ENCODE data around the gene G0S2.

The G0S2 gene

DNA sequence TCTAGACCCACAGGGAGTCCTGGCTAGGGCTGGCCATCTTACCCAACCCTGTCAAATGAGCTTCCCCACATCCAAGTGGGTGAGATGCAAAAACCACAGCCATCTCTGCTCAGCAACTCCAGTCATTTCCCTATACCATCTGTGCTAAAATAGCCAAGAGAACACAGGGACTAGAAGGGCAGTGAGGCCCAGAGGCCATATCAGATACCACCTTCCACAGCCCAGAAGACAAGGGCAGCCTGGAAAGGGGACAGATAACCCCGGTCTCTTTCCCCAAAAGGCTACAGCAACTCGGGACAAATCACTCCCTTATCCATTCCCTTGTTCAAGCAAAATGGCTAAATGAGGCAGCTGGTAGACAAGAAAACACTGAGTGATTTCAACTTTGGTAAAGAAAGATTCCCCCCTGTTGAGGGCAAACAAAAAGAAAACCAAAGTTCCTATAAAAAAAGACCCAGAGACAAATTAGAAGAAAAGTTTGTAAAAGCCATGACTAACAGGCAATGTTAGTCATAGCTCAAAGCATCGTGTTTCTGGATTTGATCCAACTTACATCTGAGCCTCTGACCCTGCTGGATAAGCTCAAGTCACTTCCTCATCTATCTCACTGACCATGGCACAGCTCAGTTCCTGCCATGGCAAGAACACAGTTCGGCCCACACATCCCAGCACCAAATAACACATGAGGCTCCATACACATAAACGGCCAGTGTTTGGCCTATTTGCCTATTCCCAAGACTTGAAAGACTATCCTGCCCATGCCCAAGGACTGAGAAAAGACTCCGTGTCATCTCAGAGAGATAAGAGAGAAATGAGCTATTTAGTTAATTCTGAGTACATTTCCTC, 26.1 kb upstream of the G0S2 start:
- DNase-seq = peak; percentile 41 to 73

DNA sequence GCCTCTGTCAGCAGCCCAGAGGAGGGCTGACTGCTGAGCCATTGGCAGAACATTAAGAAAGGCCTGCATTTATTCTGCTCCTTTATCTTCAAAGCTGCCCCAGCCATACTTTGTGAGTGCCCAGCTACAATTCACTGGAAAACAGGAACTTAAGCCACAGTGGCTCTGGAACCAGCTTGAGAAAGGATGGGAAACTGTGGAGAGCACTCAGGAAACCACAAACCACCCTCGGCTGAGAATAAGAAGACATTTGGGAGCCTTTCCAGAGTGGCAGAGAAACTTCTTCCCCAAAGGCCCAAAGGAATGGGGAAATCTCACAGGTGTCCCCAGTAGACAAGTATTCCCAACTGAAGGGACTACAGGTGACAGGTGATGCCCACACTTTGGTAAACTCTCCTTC, 24.8 kb upstream of the G0S2 start:
- DNase-seq = no peak

DNA sequence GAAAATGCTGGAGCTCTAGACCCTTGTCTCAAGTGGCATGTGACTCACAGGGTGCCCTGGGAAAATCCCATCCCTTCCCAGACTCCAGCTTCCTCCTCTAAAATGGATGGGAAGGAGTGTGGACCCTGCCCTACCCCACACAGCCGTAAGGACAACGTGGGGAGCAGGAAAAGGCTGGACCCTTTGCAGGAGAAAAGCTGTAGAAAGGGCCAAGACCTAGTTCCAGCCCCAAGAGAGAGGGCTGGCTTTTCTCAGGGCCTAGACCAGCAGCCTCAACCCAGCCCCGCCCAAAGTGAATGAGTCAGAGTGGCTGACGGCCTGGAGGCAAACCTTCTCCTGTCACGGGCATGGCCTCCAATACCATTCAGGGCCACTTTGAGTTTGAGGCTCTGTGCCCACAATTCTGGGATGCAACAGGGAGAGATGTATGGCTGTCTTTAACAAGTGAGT, 24.0 kb upstream of the G0S2 start:
- DNase-seq = peak; percentile 17 to 43

- DNase-seq = no peak
These were observed 23.0 kb upstream of the G0S2 start, which contains the start of gene LAMB3 for GRCh38 chr1:209652121-209652735. Gene LAMB3, minus strand, starts transcription at chr1:209652425. Its CDS starts 1,481 bp downstream, at chr1:209650944.

DNA sequence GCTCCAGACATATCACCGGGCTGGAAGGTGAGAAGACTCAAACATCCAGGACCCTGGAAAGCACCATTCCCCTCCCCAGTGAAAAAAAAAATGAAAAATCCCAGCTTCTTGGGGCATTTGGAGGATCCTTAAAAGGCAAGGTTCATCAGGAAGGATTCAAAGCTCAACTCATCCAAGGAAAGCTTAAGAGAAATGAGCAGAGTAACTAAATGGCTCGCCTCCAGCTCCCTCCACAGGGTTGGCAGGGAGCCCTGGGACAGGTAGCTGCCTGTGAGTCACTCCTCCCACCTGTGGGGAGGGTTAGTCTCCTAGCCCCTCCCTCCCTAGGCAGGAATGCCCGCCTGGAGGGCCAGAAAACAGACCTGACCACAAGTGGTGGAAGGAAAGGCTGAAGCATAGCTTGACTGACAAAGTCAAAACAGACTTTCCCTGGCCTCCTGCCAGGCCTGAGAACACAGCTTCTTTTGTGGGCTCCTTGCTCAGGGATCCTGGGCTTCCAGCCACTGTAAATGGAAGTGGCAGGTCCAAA, 22.3 kb upstream of the G0S2 start:
- DNase-seq = peak in 1 of 2 experiments; percentile 6

- no peak for DNase-seq
These were observed 21.3 kb upstream of the G0S2 start for GRCh38 chr1:209653915-209654351.

- no peak for DNase-seq
These were observed 19.6 kb upstream of the G0S2 start for GRCh38 chr1:209655411-209656231.

GRCh38 chr1:209657140-209657879, 17.9 kb upstream of the G0S2 start:
- no peak for DNase-seq

DNA sequence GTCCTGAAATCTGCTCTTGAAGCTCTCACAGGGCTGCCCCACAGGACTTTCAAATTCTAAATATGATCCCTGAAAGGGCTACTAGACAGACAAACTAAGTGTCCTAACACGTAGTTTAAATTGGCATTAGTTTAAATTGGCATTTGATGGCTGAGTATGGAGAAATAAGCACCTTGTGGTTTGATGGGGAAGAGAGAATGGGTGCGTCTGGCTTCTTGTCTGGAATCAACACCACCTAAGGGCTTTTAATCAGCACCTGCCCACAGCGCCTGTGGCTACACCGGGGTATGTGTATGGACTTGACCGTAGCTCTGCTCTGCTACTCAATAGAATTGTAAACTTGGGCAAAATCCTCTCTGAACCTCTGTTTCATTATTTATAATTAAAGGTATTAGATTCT, 17.3 kb upstream of the G0S2 start:
- DNase-seq = no peak

DNA sequence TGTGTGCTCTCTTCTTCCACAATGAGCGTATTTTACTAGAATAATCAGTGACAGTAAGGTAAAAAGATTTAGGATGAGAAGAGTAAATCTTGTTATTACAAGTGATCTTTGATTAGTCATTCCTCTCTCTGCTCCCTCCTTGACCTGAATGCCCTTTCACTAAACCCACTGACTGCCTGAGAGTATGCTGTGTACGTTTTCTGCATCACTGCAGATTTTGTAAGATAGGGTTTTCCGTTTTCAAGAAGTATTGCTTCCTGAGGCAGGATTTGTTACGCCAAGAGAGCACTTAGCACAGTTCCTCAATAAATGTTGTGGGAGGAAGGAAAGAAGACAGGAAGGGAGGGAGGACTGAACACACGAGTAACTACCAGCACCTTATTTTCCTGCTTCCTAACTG, 15.3 kb upstream of the G0S2 start:
- no peak for DNase-seq

DNA sequence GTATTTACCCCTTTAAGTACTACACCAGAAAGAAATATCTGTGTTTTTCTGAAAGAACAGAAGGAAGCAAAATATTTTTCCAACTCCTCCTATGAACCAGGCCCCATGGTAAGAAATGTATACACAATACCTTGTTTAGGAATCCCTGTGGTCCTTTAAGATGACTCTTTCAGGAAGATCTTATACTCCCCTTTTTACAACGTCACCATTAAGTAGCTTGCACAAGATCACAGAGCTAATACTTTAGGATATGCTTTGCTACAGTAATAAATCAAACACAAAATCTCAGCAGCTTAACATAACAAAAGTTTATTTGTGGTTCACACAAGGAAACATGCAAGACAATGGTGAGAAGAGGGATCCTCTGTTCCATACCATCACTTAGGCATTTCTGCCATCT, 14.1 kb upstream of the G0S2 start:
- DNase-seq = no peak

DNA sequence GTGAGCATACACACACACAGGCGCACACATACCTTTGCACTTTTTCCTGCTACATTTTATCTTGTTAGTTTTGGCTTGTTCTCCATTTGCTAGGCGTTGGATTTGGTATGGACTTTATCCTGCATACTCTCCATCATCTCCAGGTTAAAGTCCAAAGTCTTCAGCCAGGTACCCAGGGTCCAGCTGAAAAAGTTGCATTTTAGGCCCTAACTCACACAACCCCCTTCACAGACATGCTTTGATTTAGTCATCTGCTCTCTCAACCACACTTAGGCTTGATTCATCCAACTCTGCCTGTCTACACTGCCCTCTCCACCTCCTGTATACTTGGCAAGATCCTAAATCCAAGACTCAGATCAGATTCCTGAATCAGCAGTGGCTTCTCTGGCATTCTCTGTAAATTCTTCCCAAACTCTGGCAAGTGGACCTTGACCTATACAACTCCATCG, 12.3 kb upstream of the G0S2 start:
- no peak for DNase-seq

GRCh38 chr1:209667103-209667502, 8.1 kb upstream of the G0S2 start:
- no peak for DNase-seq

GRCh38 chr1:209667708-209668107, 7.5 kb upstream of the G0S2 start:
- no peak for DNase-seq

- DNase-seq = no peak
These were observed 4.7 kb upstream of the G0S2 start for GRCh38 chr1:209670441-209671082.

DNA sequence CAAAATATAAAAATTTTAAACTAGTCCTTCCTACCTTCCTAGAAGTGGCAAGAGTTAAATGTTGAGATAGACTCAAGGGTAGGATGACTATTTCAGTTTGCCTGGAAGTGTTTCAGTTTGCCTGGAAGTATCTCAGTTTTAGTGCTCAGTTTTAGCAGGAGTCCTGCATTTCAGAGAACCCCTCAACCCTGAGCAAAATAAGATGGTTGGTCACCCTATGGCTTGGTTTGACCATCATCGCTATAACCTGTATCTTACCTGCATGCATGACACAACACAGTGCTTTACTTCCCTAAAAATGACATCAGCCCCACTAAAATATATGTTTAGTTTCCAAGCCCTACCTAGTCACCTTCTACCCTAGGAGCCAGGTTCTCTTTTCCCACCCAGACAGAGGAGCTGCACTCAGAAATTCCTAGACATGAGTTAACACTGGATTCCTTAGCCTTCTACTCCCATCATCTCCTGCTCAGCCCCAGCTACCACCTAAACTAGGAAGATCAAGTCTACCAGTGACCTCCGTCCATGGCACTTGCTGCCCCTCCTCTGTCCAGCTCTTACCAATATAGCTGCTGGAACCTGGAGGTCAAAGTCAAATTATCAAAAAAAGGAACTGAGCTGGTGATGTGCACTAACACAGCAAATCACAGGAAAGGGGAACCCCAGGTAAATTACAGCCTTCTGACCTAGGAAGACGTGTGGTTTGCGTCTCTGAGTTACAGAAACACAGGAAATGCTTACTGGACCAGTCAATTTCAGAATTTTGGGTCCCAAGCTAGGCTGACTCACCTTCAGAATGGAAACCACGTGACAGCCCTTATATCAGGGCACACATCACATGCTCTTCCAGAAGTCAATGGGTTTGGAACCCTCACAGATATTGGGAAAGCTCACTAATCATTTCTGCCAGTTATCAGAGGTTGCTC, 2.2 kb upstream of the G0S2 start:
- no peak for DNase-seq

- no peak for DNase-seq
These were observed 1.4 kb upstream of the G0S2 start for GRCh38 chr1:209673631-209674417.

GRCh38 chr1:209675565-209676154, 448 bp downstream of the G0S2 start:
- no peak for DNase-seq

DNA sequence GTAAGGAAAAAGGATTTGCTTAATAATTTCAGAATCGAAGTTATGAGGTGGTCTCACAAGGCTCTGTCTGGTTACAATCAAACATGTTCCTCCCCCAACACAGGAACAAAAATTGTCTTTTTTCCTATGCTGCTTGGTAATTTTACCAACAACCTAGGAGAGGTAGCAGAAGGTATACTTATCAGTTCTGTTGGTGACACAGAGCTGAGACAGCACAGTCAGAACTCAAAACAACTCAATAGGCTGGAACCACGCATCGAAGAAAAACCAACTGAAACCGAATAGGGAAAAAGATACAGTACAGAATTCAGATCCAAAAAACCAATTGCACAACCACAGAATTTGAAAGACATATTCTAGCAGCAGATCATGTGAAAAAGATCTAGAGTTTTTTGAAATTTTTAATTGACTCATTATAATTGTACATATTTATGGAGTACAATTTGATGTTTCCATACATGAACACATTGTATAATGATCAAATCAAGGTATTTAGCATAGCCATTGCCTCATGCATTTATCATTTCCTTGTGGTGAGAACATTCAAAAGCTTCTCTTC, 3.8 kb downstream of the G0S2 start:
- no peak for DNase-seq

Data from SW 1271 (cell line).